Erythroblast (primary cell): ENCODE measurements around the gene PUM1.

Source experiments
- GATA1 ChIP-seq: IDR thresholded peaks from 2 replicates; pipeline ENCODE4 v1.6.1; 2011; ENCODE audit warnings: low read depth, mild to moderate bottlenecking, control low read depth, low read length, moderate library complexity
- POLR2A ChIP-seq: IDR thresholded peaks from 2 replicates; pipeline ENCODE4 v1.6.1; 2011; ENCODE audit warnings: mild to moderate bottlenecking, low read length

DNA sequence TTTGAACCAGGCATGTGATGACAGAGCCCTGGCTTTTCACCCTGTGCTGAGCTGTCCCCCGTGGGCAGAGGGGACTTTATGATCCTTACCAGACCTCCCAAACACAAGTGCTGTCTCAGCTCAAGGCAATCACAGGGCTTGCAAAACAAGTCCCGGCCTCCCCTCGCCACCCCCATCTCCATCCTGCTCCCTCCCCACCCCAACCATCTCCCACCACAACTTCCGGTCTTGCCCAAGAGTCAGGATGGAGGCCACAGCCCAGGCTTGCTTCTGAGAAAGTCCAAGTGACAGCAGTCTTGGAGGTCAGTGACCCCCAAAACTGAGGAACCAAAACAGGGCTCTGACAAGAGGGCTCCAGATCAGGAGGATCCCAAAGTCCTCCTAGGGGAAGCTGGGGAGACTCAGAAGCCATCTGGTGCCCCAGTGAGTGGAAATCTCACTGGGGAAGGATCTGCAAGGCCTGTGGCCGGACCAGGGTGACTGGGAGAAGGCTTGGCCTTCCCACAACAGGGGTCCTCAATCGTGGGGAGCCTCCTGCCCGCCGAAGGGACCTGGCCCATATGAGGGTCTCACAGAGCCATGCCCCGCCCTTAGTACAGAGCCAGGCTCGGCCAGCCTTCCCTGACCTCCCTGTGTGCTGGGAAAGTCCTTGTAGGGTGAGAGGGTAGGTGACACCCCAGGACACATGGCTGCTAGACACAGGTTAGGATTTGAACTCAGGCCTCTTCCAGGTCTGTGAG, 152.4 kb downstream of the PUM1 start:
- TF ChIP-seq POLR2A (no peak), GATA1 (no peak)
